Activated T-cell treated with anti-CD3 and anti-CD28 coated beads, Interleukin-2, amount 50 U/mL, for 48 hours (primary cell): Measurements from ENCODE around the gene ABL1.

Experiments used
- DNase-seq, 2 experiments: peaks; one replicate each; pipeline ENCODE4 v3.0.0-alpha.2; 2020

ABL1 gene

GRCh38 chr9:130873966-130874365 lies 38.9 kb downstream of the ABL1 start:
- no peak for DNase-seq

DNA sequence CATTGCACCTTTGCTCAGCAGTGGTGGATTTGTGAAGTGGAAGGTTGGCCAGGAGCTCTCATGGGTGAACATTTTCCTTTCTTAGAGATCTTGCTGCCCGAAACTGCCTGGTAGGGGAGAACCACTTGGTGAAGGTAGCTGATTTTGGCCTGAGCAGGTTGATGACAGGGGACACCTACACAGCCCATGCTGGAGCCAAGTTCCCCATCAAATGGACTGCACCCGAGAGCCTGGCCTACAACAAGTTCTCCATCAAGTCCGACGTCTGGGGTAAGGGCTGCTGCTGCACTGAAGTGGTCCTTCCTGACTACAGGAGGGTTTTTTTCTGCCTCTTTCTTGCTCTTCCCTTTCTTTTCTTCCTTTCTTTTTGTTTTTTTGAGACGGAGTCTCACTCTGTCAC lies 39.7 kb downstream of the ABL1 start:
- DNase-seq, result no peak

DNA sequence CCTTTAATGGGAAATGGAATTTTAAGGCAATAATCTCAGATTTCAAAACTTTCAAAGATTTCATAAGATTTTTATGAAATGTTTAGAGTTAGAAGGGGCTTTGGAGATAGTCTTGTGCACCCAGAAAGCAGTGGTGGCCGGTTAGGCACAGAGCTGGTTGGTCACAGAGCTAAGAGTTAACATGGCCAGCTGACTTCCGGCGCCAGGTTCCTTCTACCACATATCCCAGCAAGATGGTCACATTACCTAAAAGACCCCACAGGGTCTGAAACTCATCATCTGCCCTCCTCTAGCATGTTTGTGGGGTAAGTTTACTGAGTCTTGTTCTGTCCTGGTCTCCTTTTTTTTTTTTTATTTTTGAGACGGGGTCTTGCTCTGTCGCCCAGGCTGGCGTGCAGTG lies 42.2 kb downstream of the ABL1 start:
- DNase-seq, result no peak

GRCh38 chr9:130878295-130878694 lies 43.2 kb downstream of the ABL1 start:
- no peak for DNase-seq

GRCh38 chr9:130879863-130880411 lies 44.9 kb downstream of the ABL1 start:
- no peak for DNase-seq

GRCh38 chr9:130880599-130881220 lies 45.7 kb downstream of the ABL1 start:
- DNase-seq, result no peak

DNA sequence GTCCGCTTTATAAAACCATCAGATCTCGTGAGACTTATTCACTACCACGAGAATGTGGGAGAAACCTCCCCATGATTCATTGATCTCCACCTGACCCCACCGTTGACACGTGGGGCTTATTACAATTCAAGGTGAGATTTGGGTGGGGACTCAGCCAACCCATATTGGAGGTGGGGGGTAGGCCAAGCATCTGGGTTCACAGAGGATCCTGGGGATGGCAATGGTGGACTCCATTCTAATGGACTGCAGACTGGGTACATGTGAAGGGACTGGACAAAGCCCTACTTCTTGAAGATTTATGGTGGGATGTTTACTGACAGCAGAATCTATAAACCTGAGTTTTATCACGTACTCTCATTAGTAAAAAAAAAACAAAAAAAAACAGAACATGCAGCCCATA lies 46.5 kb downstream of the ABL1 start:
- no peak for DNase-seq

DNA sequence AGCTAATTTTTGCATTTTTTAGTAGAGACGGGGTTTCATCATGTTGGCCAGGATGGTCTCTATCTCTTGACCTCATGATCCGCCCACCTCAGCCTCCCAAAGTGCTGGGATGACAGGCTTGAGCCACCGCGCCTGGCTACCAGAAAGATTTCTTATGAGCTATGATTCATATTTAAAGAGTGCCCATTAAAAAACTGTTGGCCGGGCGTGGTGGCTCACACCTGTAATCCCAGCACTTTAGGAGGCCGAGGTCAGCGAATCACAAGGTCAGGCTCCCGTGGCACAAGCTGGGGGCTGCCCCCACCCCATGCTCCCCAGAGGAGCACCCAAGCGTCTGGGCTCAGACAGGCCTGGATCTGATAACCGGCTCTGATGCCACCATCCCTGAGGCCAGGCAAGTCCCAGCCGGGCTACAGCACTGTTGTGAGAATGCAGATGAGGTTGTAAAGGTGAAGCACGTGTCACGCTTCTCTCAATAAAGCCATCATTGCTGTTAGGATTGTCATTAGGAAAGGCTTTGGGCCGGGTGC lies 47.7 kb downstream of the ABL1 start:
- DNase-seq, result no peak

DNA sequence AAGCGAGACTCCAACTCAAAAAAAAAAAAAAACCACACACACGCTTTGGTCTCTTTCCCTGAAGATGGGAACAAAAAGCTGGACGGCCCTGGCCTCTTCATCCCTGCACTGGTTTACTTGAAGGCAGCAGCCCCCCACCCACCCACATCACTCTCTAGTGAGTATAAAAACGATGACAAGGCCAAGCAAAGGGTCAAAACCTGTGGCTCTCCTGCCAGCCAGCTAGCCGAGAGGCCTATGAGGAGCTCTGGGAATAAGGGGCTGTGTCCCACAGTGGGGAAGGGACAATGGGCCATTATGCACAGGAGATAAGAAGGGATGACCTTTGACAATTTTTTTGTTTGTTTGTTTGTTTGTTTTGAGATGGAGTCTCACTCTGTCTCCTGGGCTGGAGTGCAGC lies 48.4 kb downstream of the ABL1 start:
- DNase-seq, result no peak

- DNase-seq, result no peak
Measured at GRCh38 chr9:130884111-130884531, 49.1 kb downstream of the ABL1 start.

- DNase-seq, result no peak
Measured at GRCh38 chr9:130884542-130885483, 49.8 kb downstream of the ABL1 start.

DNA sequence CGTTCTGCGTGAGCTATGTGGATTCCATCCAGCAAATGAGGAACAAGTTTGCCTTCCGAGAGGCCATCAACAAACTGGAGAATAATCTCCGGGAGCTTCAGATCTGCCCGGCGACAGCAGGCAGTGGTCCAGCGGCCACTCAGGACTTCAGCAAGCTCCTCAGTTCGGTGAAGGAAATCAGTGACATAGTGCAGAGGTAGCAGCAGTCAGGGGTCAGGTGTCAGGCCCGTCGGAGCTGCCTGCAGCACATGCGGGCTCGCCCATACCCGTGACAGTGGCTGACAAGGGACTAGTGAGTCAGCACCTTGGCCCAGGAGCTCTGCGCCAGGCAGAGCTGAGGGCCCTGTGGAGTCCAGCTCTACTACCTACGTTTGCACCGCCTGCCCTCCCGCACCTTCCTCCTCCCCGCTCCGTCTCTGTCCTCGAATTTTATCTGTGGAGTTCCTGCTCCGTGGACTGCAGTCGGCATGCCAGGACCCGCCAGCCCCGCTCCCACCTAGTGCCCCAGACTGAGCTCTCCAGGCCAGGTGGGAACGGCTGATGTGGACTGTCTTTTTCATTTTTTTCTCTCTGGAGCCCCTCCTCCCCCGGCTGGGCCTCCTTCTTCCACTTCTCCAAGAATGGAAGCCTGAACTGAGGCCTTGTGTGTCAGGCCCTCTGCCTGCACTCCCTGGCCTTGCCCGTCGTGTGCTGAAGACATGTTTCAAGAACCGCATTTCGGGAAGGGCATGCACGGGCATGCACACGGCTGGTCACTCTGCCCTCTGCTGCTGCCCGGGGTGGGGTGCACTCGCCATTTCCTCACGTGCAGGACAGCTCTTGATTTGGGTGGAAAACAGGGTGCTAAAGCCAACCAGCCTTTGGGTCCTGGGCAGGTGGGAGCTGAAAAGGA lies 50.7 kb downstream of the ABL1 start:
- no peak for DNase-seq

GRCh38 chr9:130886981-130887380 lies 51.9 kb downstream of the ABL1 start:
- DNase-seq, result no peak

GRCh38 chr9:130887494-130888144 lies 52.6 kb downstream of the ABL1 start:
- DNase-seq, result no peak

- no peak for DNase-seq
Measured at GRCh38 chr9:130888146-130888885, 53.3 kb downstream of the ABL1 start.

DNA sequence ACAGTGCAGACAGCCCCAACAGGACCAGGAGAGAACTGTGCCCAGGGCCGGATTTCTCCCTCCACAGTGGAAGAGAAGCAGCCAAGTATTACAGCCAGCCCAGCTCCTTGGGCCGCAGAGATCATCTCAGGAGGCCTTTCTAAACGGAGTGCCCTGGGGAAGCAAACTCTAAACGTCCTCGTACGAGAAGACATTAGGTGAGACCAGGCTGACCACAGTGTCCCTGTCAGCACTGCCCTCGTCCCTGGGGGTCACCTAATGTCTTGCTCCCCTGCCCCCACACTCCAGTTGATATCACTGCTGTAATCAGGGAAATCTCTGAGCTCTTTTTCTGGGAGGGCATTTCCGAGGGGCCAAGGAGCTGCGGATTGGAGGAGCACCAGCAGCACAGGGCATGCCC lies 55.1 kb downstream of the ABL1 start:
- no peak for DNase-seq

GRCh38 chr9:130890870-130891687 lies 56.0 kb downstream of the ABL1 start:
- DNase-seq, result no peak

DNA sequence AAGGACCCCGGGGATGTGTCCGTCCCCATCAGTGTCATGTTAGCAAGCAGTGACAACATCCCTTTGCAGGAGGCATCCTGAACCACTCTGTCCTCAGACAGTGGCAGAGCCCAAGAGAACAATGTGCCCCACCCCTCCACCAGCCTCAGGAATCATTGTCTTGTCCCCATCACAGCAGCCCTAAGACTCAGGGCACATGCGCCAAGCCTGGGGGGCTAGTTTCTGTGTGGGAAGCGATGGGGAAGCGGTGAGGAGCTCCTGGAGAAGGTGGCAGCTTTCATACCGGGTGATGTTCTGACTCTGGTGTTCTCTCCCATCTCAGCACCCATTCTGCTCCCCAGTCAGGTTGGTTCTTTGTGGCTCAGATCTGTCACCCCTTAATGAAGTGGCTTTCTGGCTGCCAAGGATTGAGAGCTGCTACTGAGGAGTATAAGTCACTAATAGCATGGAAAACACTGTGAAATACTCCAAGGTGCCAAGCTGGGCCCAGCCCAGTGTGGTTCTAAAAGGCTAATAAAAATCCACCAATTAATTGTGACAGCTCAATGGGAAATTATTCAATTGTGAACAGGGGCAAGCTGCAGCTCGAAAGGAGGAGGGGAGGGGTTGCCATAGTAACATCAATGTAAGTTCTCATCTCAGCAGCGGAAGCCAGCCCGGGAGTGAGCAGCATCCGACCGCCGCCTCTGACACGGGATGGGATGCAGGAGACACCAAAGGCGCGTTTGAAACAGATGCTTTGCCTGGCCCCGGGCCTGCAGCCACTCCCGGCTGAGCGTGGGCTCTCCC lies 56.8 kb downstream of the ABL1 start:
- no peak for DNase-seq

GRCh38 chr9:130892477-130893304 lies 57.6 kb downstream of the ABL1 start:
- no peak for DNase-seq
